ENCODE data around the gene UTP15.

Gene UTP15

DNA sequence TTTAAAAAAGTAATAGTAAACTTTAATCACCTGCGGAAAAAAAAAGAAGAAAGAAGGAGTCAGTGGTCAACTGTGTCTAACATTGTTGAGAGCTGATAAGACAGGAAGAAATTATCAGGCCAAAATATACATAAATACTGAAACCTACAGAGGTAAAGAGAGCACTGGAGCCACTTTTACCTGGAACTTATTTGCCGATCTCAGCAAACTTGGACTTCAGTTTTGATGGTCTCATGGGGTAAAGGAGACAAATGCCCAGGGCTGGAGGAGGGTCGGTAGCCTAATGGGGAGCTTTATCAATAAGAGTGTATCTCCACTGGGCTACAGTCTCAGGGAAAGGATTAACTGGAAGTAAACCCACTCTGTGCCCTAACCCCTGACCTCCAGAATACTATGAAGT is 33.8 kb downstream of the UTP15 start:
- TF ChIP-seq, protein P1, sequence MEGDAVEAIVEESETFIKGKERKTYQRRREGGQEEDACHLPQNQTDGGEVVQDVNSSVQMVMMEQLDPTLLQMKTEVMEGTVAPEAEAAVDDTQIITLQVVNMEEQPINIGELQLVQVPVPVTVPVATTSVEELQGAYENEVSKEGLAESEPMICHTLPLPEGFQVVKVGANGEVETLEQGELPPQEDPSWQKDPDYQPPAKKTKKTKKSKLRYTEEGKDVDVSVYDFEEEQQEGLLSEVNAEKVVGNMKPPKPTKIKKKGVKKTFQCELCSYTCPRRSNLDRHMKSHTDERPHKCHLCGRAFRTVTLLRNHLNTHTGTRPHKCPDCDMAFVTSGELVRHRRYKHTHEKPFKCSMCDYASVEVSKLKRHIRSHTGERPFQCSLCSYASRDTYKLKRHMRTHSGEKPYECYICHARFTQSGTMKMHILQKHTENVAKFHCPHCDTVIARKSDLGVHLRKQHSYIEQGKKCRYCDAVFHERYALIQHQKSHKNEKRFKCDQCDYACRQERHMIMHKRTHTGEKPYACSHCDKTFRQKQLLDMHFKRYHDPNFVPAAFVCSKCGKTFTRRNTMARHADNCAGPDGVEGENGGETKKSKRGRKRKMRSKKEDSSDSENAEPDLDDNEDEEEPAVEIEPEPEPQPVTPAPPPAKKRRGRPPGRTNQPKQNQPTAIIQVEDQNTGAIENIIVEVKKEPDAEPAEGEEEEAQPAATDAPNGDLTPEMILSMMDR (IDR thresholded peaks at IDR 0.05) = no peak
- H3K27ac ChIP-seq = no peak overlapping the region

DNA sequence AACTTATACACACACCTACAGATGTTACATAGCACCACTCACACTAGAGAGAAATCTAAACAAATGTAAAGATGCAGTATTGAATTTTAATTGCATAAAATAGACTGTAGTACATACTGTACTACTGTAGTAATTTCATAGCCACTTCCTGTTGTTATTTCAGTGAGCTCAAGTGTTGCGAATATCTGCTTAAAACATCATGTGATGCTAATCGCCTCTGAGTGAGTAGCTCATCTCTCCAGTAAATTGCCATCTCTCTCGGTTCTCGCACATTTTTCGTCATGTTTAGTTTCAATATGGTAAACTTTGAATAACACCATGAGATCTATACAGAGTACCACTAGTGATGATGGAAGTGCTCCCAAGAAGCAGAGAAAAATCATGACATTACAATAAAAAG is 38.5 kb downstream of the UTP15 start:
- TF ChIP-seq ZFX (IDR thresholded peaks at IDR 0.05; ENCODE audit: borderline replicate concordance) = no peak
- TF ChIP-seq, protein P1 (IDR thresholded peaks at IDR 0.05) = no peak
- H3K27ac ChIP-seq = no peak overlapping the region

DNA sequence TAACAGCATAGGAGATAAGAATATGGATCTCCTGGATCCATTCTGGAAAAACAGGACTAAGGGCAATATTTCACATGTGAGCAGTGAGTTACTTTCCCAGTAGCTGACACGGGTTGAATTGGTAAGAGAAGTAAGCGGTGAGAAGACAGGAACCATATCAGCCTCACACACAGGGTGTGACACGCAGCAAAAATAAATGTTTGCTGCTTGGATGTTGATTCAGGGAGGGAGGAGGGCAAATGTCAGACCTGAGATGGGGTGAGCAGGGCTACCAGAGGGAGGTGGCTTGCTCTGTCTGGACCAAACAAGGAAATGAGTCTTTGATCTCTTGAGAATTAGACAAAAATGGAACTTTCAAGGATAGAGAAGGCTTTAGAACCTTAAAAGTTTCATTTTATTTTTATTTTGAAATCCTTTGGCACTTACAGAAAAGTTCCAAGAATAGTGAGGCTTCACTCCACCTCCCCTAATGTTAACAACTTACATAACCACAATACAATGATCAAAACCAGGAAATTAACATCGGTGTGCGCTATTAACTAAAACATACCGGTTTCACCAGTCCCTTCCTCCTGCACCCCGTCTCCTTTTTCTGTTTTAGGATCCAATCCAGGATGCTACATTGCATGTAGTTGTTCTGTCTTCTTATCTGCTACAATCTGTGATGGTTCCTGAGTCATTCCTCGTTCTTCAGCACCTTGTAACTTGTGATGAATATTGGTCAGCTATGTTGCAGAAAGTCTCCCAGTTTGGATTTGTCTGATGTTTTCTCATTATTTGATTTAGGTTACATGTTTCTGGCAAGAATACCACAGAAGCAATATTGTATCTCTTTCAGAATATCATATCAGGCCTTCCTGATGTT is 39.9 kb downstream of the UTP15 start:
- TF ChIP-seq, protein P1 (IDR thresholded peaks at IDR 0.05) = no peak
- no peak for TF ChIP-seq ZFX (IDR thresholded peaks at IDR 0.05; ENCODE audit: borderline replicate concordance)
- H3K27ac ChIP-seq = peak overlapping the region; percentile 52

DNA sequence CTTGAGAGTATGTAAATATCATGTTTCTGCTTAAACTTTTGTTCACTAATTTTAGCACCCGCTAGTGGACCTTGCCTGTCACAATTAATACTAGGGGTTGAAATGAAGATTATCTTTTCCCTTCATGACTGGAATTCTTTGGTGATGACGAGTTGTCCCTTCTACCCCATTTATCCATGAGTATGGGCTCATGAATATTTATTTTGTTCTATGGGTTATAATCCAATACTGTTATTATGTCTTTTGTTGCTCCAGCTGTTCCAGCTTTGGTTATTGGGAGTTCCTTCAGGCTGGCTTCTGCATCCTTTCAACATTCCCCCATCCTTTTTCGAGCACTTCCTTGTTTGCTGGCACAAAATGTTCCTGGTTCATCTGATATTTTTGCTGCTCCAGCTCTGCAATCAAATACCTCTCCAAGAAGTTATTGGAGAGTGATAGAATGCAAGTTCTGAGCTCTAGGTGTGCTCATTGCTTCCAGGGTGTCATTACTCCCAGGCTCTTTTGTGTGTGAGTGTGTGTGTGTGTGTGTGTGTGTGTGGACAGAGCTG is 40.7 kb downstream of the UTP15 start:
- TF ChIP-seq ZFX (IDR thresholded peaks at IDR 0.05; ENCODE audit: borderline replicate concordance) = no peak
- TF ChIP-seq, protein P1 (IDR thresholded peaks at IDR 0.05) = no peak
- peak overlapping the region; percentile 52 for H3K27ac ChIP-seq

DNA sequence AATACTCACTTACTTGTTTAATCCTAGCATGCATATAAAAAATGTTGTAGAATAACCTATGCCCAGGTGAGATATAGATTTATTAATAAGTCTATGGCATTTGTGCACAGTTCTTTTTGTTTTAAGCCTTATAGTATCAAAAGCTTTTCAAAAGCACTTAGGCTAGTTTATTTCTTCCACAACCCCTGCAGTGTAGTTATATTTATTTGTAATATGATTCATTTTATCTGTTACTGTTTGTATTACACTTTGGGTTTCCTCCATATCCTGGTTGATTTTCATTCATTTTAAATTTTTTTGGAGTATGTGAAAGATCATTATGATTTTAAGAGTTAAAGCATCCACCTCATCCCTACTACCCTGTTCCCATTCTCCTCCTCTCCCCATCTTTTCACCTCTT is 41.7 kb downstream of the UTP15 start:
- peak overlapping the region; percentile 52 for H3K27ac ChIP-seq
- no peak for TF ChIP-seq ZFX (IDR thresholded peaks at IDR 0.05; ENCODE audit: borderline replicate concordance)
- TF ChIP-seq, protein P1 (IDR thresholded peaks at IDR 0.05) = no peak

DNA sequence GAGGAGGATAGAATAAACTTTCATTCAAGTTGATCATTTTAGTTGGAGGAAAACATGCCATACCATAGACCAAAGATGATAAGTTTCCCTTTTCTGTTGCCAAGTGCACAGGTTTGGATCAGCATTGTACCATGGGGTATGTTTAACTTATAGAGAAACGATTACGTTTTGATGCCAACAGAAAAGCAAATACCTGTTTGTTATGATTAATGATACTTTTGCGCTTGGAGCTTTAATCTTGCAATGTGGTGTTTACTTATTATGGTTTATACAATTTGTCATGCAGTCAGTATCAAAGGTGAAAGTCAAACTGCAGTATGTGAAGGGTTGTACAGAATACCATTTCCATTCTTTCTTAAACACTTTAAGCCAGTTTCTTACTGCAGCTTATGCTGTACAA is 47.3 kb downstream of the UTP15 start:
- TF ChIP-seq ZFX (IDR thresholded peaks at IDR 0.05; ENCODE audit: borderline replicate concordance) = no peak
- TF ChIP-seq, protein P1 (IDR thresholded peaks at IDR 0.05) = no peak
- H3K27ac ChIP-seq = no peak overlapping the region

DNA sequence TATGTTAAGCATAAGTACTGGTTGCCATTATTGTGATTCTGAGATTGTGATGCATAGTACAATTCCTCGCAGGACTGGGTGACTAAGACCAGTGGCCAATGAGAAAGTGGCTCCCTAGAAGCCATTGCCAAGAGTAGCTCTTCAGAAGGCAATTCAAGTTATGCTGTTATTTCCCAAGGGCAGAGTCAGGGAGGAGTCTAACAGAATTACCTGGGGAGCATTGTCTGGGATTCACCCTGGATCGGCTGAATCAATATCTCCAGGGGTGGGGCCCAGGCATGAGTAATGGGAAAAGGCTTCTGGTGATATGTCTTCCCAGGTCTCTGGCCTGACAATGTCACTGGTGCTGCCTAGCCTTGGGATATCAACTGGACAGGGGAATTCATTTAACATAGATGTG is 49.5 kb downstream of the UTP15 start:
- H3K27ac ChIP-seq = no peak overlapping the region
- no peak for TF ChIP-seq ZFX (IDR thresholded peaks at IDR 0.05; ENCODE audit: borderline replicate concordance)
- TF ChIP-seq, protein P1 (IDR thresholded peaks at IDR 0.05) = no peak

All from 22Rv1 (cell line).